Bronchial epithelial cell (primary cell): ENCODE results near the gene LRRC8D. TPM values are rescaled to one million over a fixed set of nuclear protein-coding genes. Genes with fewer than 3 reads are reported as not detected.

Experiments
- DNase-seq: peaks from one replicate; pipeline ENCODE4 v3.0.0-alpha.2; 2010; ENCODE audit warnings: low read depth
- FAIRE-seq: peaks from 2 replicates; lab custom pipeline; 2011; peaks lifted over from hg19 to GRCh38; lab: Jason Lieb, UNC
- H3K27me3 ChIP-seq: 2 replicates; pipeline ENCODE4 v1.5.1; 2011; ENCODE audit warnings: low read length; ENCODE audit not compliant: control insufficient read depth, insufficient read depth
- H3K36me3 ChIP-seq: 2 replicates; pipeline ENCODE4 v1.5.1; 2011; ENCODE audit warnings: low read length; ENCODE audit not compliant: control insufficient read depth, insufficient read depth
- H3K4me3 ChIP-seq: 2 replicates; pipeline ENCODE4 v1.5.1; 2011; ENCODE audit warnings: mild to moderate bottlenecking, low read depth, low read length, control low read depth
- total RNA-seq: library from RNA; depleted of rRNA; stranded (reverse); fragments of >200 nt; gene quantifications from 2 replicates; pipeline ENCODE4 v1.2.1, GENCODE V29; 2014
- TF ChIP-seq, protein P1 (sequence below): IDR thresholded peaks from 2 replicates; pipeline ENCODE4 v1.5.1; 2011; ENCODE audit warnings: mild to moderate bottlenecking, moderate library complexity, low read length, control low read depth, inconsistent platforms; ENCODE audit not compliant: insufficient read depth, severe bottlenecking

The LRRC8D gene
- total RNA-seq, 1 donor from 2014 or later = 35.8 TPM

- TF ChIP-seq, protein P1, sequence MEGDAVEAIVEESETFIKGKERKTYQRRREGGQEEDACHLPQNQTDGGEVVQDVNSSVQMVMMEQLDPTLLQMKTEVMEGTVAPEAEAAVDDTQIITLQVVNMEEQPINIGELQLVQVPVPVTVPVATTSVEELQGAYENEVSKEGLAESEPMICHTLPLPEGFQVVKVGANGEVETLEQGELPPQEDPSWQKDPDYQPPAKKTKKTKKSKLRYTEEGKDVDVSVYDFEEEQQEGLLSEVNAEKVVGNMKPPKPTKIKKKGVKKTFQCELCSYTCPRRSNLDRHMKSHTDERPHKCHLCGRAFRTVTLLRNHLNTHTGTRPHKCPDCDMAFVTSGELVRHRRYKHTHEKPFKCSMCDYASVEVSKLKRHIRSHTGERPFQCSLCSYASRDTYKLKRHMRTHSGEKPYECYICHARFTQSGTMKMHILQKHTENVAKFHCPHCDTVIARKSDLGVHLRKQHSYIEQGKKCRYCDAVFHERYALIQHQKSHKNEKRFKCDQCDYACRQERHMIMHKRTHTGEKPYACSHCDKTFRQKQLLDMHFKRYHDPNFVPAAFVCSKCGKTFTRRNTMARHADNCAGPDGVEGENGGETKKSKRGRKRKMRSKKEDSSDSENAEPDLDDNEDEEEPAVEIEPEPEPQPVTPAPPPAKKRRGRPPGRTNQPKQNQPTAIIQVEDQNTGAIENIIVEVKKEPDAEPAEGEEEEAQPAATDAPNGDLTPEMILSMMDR = no peak
- DNase-seq (no peak), FAIRE-seq (no peak)
- H3K27me3 ChIP-seq = no peaks in the 10 kb centered on the region
- no peak overlapping the region for H3K4me3 ChIP-seq
- no peaks in the 10 kb centered on the region for H3K36me3 ChIP-seq
These were observed 131.2 kb downstream of the LRRC8D start for GRCh38 chr1:89951766-89952604.

- Histone ChIP-seq H3K36me3 (no peaks in the 10 kb centered on the region), H3K27me3 (no peaks in the 10 kb centered on the region), H3K4me3 (no peak overlapping the region)
- TF ChIP-seq, protein P1 = no peak
- FAIRE-seq (no peak), DNase-seq (no peak)
These were observed 131.8 kb downstream of the LRRC8D start for GRCh38 chr1:89952605-89953130.

DNA sequence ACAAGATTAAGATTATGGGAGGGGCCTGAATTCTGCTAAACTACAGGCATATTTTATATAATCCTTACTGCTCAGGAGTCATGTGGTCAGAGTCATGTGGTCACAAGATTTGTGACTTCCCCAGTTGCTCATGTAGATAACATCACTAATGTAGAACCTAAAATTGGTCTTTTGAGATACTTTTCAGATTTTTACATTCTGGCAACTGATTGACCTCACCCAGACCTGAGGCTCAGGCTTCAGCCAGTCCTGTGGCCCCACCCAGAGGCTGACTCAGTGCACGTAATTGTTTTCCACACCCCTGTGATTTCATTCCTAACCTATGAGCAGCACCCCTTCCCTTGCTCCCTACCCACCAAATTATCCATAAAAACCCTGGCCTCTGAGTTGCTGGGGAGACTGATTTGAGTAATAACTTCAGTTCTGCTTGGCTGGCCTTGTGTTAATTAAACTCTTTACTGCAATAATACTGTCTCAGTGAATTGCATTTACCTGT, 132.3 kb downstream of the LRRC8D start:
- FAIRE-seq (no peak), DNase-seq (peak; percentile 97)
- TF ChIP-seq, protein P1 = no peak
- Histone ChIP-seq H3K4me3 (no peak overlapping the region), H3K36me3 (no peaks in the 10 kb centered on the region), H3K27me3 (no peaks in the 10 kb centered on the region)

- Histone ChIP-seq H3K36me3 (no peaks in the 10 kb centered on the region), H3K4me3 (no peak overlapping the region), H3K27me3 (no peaks in the 10 kb centered on the region)
- TF ChIP-seq, protein P1 = no peak
- FAIRE-seq (no peak), DNase-seq (no peak)
These were observed 133.1 kb downstream of the LRRC8D start for GRCh38 chr1:89953929-89954328.

DNA sequence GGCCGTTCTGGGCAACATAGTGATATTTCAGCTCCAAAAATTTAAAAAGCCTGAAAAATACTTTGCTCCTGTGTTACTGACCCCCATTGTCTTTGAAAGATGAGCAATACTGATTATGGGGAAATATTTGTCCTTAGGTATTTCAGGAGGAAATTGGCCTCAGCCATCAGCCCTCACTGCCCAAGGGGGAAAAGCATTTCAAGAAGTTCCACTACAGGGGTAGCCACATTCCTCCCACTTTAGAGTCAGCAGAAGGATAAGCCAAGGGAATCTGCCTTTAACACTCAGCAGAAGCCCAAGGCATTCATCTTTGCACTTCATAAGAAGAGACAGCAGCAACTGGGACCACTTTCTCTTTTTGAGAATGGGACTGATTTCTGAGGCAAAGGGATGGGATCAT, 133.6 kb downstream of the LRRC8D start:
- TF ChIP-seq, protein P1 = no peak
- no peak overlapping the region for H3K4me3 ChIP-seq
- no peaks in the 10 kb centered on the region for H3K27me3 ChIP-seq
- no peaks in the 10 kb centered on the region for H3K36me3 ChIP-seq
- FAIRE-seq (no peak), DNase-seq (no peak)
